DND-41 (cell line): ENCODE results near the gene PRIM2.
"Not testable (repeated sequence)": the region's sequence is repeated elsewhere in the genome, so short reads cannot be mapped to it uniquely, and the experiment has no call there.

Source experiments
- EZH2 ChIP-seq: IDR thresholded peaks from 3 replicates; pipeline ENCODE4 v1.6.1; 2012; ENCODE audit warnings: borderline replicate concordance, low read depth, mild to moderate bottlenecking, moderate library complexity, low read length, inconsistent platforms; ENCODE audit not compliant: severe bottlenecking
- TF ChIP-seq, protein P1 (sequence below): IDR thresholded peaks from 2 replicates; pipeline ENCODE4 v1.5.1; 2012; ENCODE audit warnings: borderline replicate concordance, low read length, moderate library complexity, mild to moderate bottlenecking; ENCODE audit not compliant: poor library complexity, severe bottlenecking; ENCODE audit errors: extremely low read depth

GRCh38 chr6:57293472-57293871, 24.0 kb upstream of the PRIM2 start:
- TF ChIP-seq, protein P1, sequence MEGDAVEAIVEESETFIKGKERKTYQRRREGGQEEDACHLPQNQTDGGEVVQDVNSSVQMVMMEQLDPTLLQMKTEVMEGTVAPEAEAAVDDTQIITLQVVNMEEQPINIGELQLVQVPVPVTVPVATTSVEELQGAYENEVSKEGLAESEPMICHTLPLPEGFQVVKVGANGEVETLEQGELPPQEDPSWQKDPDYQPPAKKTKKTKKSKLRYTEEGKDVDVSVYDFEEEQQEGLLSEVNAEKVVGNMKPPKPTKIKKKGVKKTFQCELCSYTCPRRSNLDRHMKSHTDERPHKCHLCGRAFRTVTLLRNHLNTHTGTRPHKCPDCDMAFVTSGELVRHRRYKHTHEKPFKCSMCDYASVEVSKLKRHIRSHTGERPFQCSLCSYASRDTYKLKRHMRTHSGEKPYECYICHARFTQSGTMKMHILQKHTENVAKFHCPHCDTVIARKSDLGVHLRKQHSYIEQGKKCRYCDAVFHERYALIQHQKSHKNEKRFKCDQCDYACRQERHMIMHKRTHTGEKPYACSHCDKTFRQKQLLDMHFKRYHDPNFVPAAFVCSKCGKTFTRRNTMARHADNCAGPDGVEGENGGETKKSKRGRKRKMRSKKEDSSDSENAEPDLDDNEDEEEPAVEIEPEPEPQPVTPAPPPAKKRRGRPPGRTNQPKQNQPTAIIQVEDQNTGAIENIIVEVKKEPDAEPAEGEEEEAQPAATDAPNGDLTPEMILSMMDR = not testable (repeated sequence)
- TF ChIP-seq EZH2 = not testable (repeated sequence)
